ENCODE results near the gene RAPGEF5. TPM values are rescaled to one million over a fixed set of nuclear protein-coding genes. Genes with fewer than 3 reads are reported as not detected.
A peak's percentile ranks its signal among the peaks of the same experiment; 100 is the strongest.

RAPGEF5 gene
- total and polyA plus RNA-seq, 9 donors: 6.4 to 22.5 (median 10.4) TPM

DNA sequence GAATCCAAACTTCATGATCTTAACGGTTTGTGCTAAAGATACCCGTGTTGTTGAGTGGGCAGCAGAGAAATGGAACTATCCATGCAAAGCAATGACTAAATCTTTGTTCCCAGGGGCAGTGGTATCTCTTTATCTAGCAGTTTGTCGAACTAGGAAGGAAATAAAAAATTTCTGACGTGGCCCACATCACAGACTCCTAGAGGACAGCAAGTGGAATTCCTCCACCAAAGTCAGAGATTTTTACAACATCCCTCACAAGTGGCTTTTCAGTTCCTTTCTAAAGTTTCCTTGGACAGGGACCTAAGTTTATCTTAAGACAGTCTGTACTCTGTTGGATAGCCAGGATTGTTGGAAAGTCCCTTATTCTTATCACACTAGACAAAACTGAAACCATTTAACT lies 136.0 kb downstream of the RAPGEF5 start:
- 35 to 59% (median 56%) methylated on average over 4 of the region's 4 CpGs for WGBS, 3 donors
- intact Hi-C loops (cut with DNase I): no loop called here
- TF ChIP-seq, protein P1, sequence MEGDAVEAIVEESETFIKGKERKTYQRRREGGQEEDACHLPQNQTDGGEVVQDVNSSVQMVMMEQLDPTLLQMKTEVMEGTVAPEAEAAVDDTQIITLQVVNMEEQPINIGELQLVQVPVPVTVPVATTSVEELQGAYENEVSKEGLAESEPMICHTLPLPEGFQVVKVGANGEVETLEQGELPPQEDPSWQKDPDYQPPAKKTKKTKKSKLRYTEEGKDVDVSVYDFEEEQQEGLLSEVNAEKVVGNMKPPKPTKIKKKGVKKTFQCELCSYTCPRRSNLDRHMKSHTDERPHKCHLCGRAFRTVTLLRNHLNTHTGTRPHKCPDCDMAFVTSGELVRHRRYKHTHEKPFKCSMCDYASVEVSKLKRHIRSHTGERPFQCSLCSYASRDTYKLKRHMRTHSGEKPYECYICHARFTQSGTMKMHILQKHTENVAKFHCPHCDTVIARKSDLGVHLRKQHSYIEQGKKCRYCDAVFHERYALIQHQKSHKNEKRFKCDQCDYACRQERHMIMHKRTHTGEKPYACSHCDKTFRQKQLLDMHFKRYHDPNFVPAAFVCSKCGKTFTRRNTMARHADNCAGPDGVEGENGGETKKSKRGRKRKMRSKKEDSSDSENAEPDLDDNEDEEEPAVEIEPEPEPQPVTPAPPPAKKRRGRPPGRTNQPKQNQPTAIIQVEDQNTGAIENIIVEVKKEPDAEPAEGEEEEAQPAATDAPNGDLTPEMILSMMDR (IDR thresholded peaks at IDR 0.05): no peak
- TF ChIP-seq EP300 (IDR thresholded peaks at IDR 0.05): no peak
- TF ChIP-seq POLR2A (IDR thresholded peaks at IDR 0.05): no peak
- Histone ChIP-seq H3K27me3 (no peaks in the 10 kb centered on the region), H3K36me3 (no peaks in the 10 kb centered on the region), H3K27ac (no peak overlapping the region), H3K9me3 (no peaks in the 10 kb centered on the region), H3K4me3 (no peak overlapping the region), H3K4me1 (ENCODE audit: insufficient read depth) (no peaks in the 10 kb centered on the region)
- DNase-seq: no peak

DNA sequence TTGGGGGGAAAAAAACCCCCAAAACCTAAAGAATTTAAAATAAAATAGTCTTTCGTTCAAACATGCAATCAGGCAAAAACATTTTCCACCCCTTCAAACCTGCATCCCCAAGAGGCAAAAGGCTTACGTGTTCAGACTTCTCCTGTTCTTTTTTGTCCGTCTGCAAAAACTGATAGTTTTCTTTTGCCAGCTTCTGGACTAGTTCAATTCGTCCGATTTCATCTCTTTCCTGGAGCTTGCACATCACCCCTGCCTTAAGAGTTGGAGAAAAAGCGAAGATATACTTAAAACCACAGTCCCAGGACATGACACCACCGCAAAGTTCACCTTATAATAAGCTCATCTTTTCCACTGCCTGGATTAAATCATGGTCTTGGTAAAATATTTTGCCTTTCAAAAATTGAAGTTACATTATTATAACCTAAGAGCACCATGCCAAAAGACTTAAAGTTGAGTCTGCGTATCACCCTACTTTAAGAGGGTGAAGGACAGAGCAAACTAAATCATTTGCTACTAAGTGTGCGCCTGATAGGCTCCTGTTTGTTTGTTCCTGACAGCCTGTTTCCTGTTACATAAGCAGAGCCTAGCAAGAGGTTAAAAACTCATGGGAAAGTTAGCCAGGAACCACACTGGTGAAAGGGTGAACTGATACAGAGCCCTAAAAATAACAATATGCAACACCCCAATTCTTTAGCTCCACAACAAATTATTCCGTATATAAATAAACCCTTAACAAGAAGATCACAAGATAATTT lies 137.0 kb downstream of the RAPGEF5 start:
- no peaks in the 10 kb centered on the region for H3K4me1 ChIP-seq (ENCODE audit: insufficient read depth)
- 4 to 14% (median 8%) methylated on average over 10 of the region's 10 CpGs for WGBS, 3 donors
- no peak for DNase-seq
- H3K4me3 ChIP-seq: peak overlapping the region; percentile 14
- no peaks in the 10 kb centered on the region for H3K27me3 ChIP-seq
- intact Hi-C loops (cut with DNase I): no loop called here
- H3K9me3 ChIP-seq: no peaks in the 10 kb centered on the region
- no peaks in the 10 kb centered on the region for H3K36me3 ChIP-seq
- peak overlapping the region in 1 of 2 donors; percentile 54 for H3K27ac ChIP-seq
- TF ChIP-seq, protein P1 (IDR thresholded peaks at IDR 0.05): no peak
- no peak for TF ChIP-seq EP300 (IDR thresholded peaks at IDR 0.05)
- TF ChIP-seq POLR2A (IDR thresholded peaks at IDR 0.05): no peak

DNA sequence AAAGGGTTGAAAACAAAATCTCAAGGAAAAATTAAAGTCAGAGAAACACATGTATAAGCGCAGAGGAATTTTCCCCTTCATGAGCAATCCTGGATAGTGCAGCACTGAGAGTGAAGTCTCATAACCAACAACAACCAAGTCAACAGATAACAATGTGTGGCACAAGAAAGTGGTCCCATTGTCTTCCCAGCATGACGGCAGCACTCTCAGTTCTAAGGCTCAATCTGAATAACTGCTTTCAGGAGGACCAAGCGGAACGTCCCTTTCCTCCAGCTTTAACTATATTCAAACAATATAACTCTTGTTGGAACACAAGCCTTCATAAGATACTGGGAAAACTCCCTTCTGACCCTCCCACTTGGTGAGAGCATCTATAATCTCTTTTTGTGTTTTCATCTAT lies 137.9 kb downstream of the RAPGEF5 start:
- 60 to 67% (median 62%) methylated on average over 4 of the region's 4 CpGs for WGBS, 3 donors
- Histone ChIP-seq H3K27ac (peak overlapping the region in 1 of 2 donors; percentile 54), H3K9me3 (no peaks in the 10 kb centered on the region), H3K4me1 (ENCODE audit: insufficient read depth) (no peaks in the 10 kb centered on the region), H3K36me3 (no peaks in the 10 kb centered on the region), H3K4me3 (peak overlapping the region; percentile 14), H3K27me3 (no peaks in the 10 kb centered on the region)
- no peak for DNase-seq
- TF ChIP-seq POLR2A (IDR thresholded peaks at IDR 0.05) (no peak), EP300 (IDR thresholded peaks at IDR 0.05) (no peak)
- TF ChIP-seq, protein P1 (IDR thresholded peaks at IDR 0.05): no peak
- intact Hi-C loops (cut with DNase I): no loop called here

DNA sequence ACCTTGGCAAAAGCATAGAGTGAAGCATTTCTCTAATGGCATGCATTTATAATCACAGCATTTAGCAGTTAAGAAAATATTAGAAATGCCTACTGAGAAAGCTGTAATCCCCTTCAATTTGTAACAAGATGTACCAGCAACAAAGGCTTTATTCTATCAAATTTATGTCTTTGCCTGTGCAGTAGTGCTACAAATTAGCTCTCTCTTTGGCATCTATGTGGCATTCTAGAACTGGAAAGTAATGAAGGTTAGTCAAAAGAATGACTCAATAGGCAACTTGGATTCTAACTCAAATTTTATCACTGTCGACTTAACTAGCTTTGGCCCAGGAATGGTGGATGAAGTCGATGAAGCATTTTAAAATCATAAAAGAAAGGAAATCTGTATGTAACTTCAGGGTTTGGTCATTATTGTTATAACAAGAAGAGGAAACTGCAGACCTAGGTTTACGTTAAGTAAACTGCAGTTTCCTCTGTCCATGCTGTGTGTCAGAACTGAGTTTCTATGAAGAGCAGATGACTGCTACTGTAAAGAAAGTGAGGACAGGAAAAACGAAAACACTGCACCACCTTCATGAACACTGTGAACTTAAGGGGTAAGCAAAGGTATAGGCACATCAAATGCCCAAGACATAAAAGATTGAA lies 140.0 kb downstream of the RAPGEF5 start:
- no peaks in the 10 kb centered on the region for H3K27me3 ChIP-seq
- no peak for TF ChIP-seq POLR2A (IDR thresholded peaks at IDR 0.05)
- TF ChIP-seq, protein P1 (IDR thresholded peaks at IDR 0.05): no peak
- TF ChIP-seq EP300 (IDR thresholded peaks at IDR 0.05): no peak
- no peak overlapping the region for H3K4me3 ChIP-seq
- no peak overlapping the region for H3K27ac ChIP-seq
- intact Hi-C loops (cut with DNase I): no loop called here
- DNase-seq: no peak
- peaks cover 1% of the 10 kb centered on the region for H3K4me1 ChIP-seq (ENCODE audit: insufficient read depth)
- no peaks in the 10 kb centered on the region for H3K9me3 ChIP-seq
- 61 to 71% (median 69%) methylated on average over 4 of the region's 4 CpGs for WGBS, 3 donors
- H3K36me3 ChIP-seq: no peaks in the 10 kb centered on the region
